ENCODE results near the gene MAP3K13.

MAP3K13 gene

GRCh38 chr3:185397676-185398075 is 34.7 kb downstream of the MAP3K13 start:
- TF ChIP-seq CTCF (IDR thresholded peaks at IDR 0.05; ENCODE audit: low read depth, low read length): no peak
- peak; percentile 53 for DNase-seq

GRCh38 chr3:185399737-185400667 is 37.1 kb downstream of the MAP3K13 start:
- DNase-seq: no peak
- Histone ChIP-seq H3K36me3 (no peaks in the 10 kb centered on the region), H3K27ac (peak overlapping the region; percentile 45), H3K27me3 (ENCODE audit: insufficient read depth, low read depth, severe bottlenecking) (no peaks in the 10 kb centered on the region), H3K4me3 (ENCODE audit: low read depth, low read length) (no peak overlapping the region), H3K9me3 (ENCODE audit: severe bottlenecking) (no peaks in the 10 kb centered on the region)
- TF ChIP-seq CTCF (IDR thresholded peaks at IDR 0.05; ENCODE audit: low read depth, low read length): no peak

More at GRCh38 chr3:185397676-185398075, 34.7 kb downstream of the MAP3K13 start:
- H3K4me3 ChIP-seq (ENCODE audit: low read depth, low read length): no peak overlapping the region
- no peaks in the 10 kb centered on the region for H3K36me3 ChIP-seq
- no peaks in the 10 kb centered on the region for H3K9me3 ChIP-seq (ENCODE audit: severe bottlenecking)
- H3K27me3 ChIP-seq (ENCODE audit: insufficient read depth, low read depth, severe bottlenecking): no peaks in the 10 kb centered on the region
- peak overlapping the region; percentile 62 for H3K27ac ChIP-seq

GRCh38 chr3:185400866-185401265 is 37.9 kb downstream of the MAP3K13 start:
- H3K36me3 ChIP-seq: no peaks in the 10 kb centered on the region
- H3K27me3 ChIP-seq (ENCODE audit: insufficient read depth, low read depth, severe bottlenecking): no peaks in the 10 kb centered on the region
- TF ChIP-seq CTCF (IDR thresholded peaks at IDR 0.05; ENCODE audit: low read depth, low read length): no peak
- no peak for DNase-seq
- H3K4me3 ChIP-seq (ENCODE audit: low read depth, low read length): no peak overlapping the region
- no peaks in the 10 kb centered on the region for H3K9me3 ChIP-seq (ENCODE audit: severe bottlenecking)
- H3K27ac ChIP-seq: peak overlapping the region; percentile 25

GRCh38 chr3:185401319-185401955 is 38.5 kb downstream of the MAP3K13 start:
- Histone ChIP-seq H3K9me3 (ENCODE audit: severe bottlenecking) (no peaks in the 10 kb centered on the region), H3K27ac (peak overlapping the region; percentile 76), H3K4me3 (ENCODE audit: low read depth, low read length) (peak overlapping the region; percentile 12), H3K27me3 (ENCODE audit: insufficient read depth, low read depth, severe bottlenecking) (no peaks in the 10 kb centered on the region), H3K36me3 (no peaks in the 10 kb centered on the region)
- DNase-seq: peak; percentile 86
- no peak for TF ChIP-seq CTCF (IDR thresholded peaks at IDR 0.05; ENCODE audit: low read depth, low read length)

GRCh38 chr3:185402561-185402960 is 39.6 kb downstream of the MAP3K13 start:
- peak; percentile 85 for DNase-seq
- Histone ChIP-seq H3K36me3 (no peaks in the 10 kb centered on the region), H3K27ac (peak overlapping the region; percentile 76), H3K27me3 (ENCODE audit: insufficient read depth, low read depth, severe bottlenecking) (no peaks in the 10 kb centered on the region), H3K4me3 (ENCODE audit: low read depth, low read length) (peak overlapping the region; percentile 5; the same call in 1 of the 2 replicates), H3K9me3 (ENCODE audit: severe bottlenecking) (no peaks in the 10 kb centered on the region)
- TF ChIP-seq CTCF (IDR thresholded peaks at IDR 0.05; ENCODE audit: low read depth, low read length): no peak
